ENCODE results near the gene TPD52L1.

Gene TPD52L1

GRCh38 chr6:125183391-125183790 is 29.8 kb downstream of the TPD52L1 start:
- no peak for DNase-seq

GRCh38 chr6:125188037-125188436 is 34.5 kb downstream of the TPD52L1 start:
- no peak for DNase-seq

- DNase-seq: no peak
These were observed 35.1 kb downstream of the TPD52L1 start for GRCh38 chr6:125188594-125189203.

GRCh38 chr6:125189494-125189893 is 35.9 kb downstream of the TPD52L1 start:
- no peak for DNase-seq

- no peak for DNase-seq
These were observed 37.1 kb downstream of the TPD52L1 start for GRCh38 chr6:125190667-125191066.

- DNase-seq: peak; percentile 52
These were observed 38.5 kb downstream of the TPD52L1 start for GRCh38 chr6:125191916-125192609.

- DNase-seq: no peak
These were observed 39.0 kb downstream of the TPD52L1 start for GRCh38 chr6:125192610-125192930.

GRCh38 chr6:125193208-125193607 is 39.6 kb downstream of the TPD52L1 start:
- DNase-seq: no peak

- DNase-seq: no peak
These were observed 41.4 kb downstream of the TPD52L1 start for GRCh38 chr6:125194941-125195340.

GRCh38 chr6:125195526-125195925 is 42.0 kb downstream of the TPD52L1 start:
- no peak for DNase-seq

GRCh38 chr6:125196613-125197012 is 43.0 kb downstream of the TPD52L1 start:
- no peak for DNase-seq

- no peak for DNase-seq
These were observed 44.3 kb downstream of the TPD52L1 start for GRCh38 chr6:125197795-125198269.

GRCh38 chr6:125198398-125198937 is 44.9 kb downstream of the TPD52L1 start:
- no peak for DNase-seq

- DNase-seq: no peak
These were observed 47.4 kb downstream of the TPD52L1 start for GRCh38 chr6:125200941-125201340.

- DNase-seq: no peak
These were observed 48.6 kb downstream of the TPD52L1 start for GRCh38 chr6:125201961-125202729.

- DNase-seq: no peak
These were observed 49.8 kb downstream of the TPD52L1 start for GRCh38 chr6:125203395-125203794.

GRCh38 chr6:125205931-125206330 is 52.4 kb downstream of the TPD52L1 start:
- DNase-seq: no peak

GRCh38 chr6:125206389-125206788 is 52.8 kb downstream of the TPD52L1 start:
- no peak for DNase-seq

- no peak for DNase-seq
These were observed 54.4 kb downstream of the TPD52L1 start for GRCh38 chr6:125207956-125208355.

GRCh38 chr6:125208625-125209249 is 55.2 kb downstream of the TPD52L1 start:
- DNase-seq: no peak

- no peak for DNase-seq
These were observed 57.1 kb downstream of the TPD52L1 start for GRCh38 chr6:125210667-125211066.

- no peak for DNase-seq
These were observed 57.8 kb downstream of the TPD52L1 start for GRCh38 chr6:125211352-125211751.

- no peak for DNase-seq
These were observed 58.8 kb downstream of the TPD52L1 start for GRCh38 chr6:125212377-125212776.

Data from activated CD8-positive, alpha-beta memory T cell treated with anti-CD3 and anti-CD28 coated beads, Interleukin-2, amount 50 U/mL, for 4 hours (primary cell).